ENCODE measurements around the gene CLPTM1L.
A peak's percentile ranks its signal among the peaks of the same experiment; 100 is the strongest.

The CLPTM1L gene

GRCh38 chr5:1315709-1316587 is 29.0 kb downstream of the CLPTM1L start:
- DNase-seq (ENCODE audit: low read depth, low spot score): peak; percentile 21

GRCh38 chr5:1315018-1315708 is 29.7 kb downstream of the CLPTM1L start:
- no peak for DNase-seq (ENCODE audit: low read depth, low spot score)

GRCh38 chr5:1314564-1314982 is 30.3 kb downstream of the CLPTM1L start:
- DNase-seq (ENCODE audit: low read depth, low spot score): no peak

GRCh38 chr5:1312993-1313833 is 31.7 kb downstream of the CLPTM1L start:
- DNase-seq (ENCODE audit: low read depth, low spot score): no peak

GRCh38 chr5:1312206-1312605 is 32.7 kb downstream of the CLPTM1L start:
- no peak for DNase-seq (ENCODE audit: low read depth, low spot score)

GRCh38 chr5:1311439-1312055 is 33.4 kb downstream of the CLPTM1L start:
- DNase-seq (ENCODE audit: low read depth, low spot score): no peak

- DNase-seq (ENCODE audit: low read depth, low spot score): no peak
These were observed 34.8 kb downstream of the CLPTM1L start for GRCh38 chr5:1310118-1310517.

- no peak for DNase-seq (ENCODE audit: low read depth, low spot score)
These were observed 40.9 kb downstream of the CLPTM1L start for GRCh38 chr5:1304033-1304432.

GRCh38 chr5:1302258-1302657 is 42.6 kb downstream of the CLPTM1L start:
- no peak for DNase-seq (ENCODE audit: low read depth, low spot score)

- no peak for DNase-seq (ENCODE audit: low read depth, low spot score)
These were observed 44.3 kb downstream of the CLPTM1L start for GRCh38 chr5:1300581-1301083.

GRCh38 chr5:1299961-1300360 is 44.9 kb downstream of the CLPTM1L start:
- no peak for DNase-seq (ENCODE audit: low read depth, low spot score)

- no peak for DNase-seq (ENCODE audit: low read depth, low spot score)
These were observed 45.4 kb downstream of the CLPTM1L start for GRCh38 chr5:1299511-1299850.

- no peak for DNase-seq (ENCODE audit: low read depth, low spot score)
These were observed 46.0 kb downstream of the CLPTM1L start for GRCh38 chr5:1298723-1299510.

- no peak for DNase-seq (ENCODE audit: low read depth, low spot score)
These were observed 46.8 kb downstream of the CLPTM1L start for GRCh38 chr5:1298067-1298551.

GRCh38 chr5:1297243-1297642 is 47.7 kb downstream of the CLPTM1L start:
- no peak for DNase-seq (ENCODE audit: low read depth, low spot score)

GRCh38 chr5:1295650-1296037 is 49.3 kb downstream of the CLPTM1L start:
- DNase-seq (ENCODE audit: low read depth, low spot score): no peak

GRCh38 chr5:1294835-1295649 is 49.9 kb downstream of the CLPTM1L start, which contains the start of gene TERT:
TSS of gene TERT (minus strand) at chr5:1295068. CDS start at chr5:1294989, 79 bp downstream.
- DNase-seq (ENCODE audit: low read depth, low spot score): peak; percentile 23

- no peak for DNase-seq (ENCODE audit: low read depth, low spot score)
These were observed 50.6 kb downstream of the CLPTM1L start for GRCh38 chr5:1294206-1294834.

Measured in astrocyte of the hippocampus (primary cell).